Peyer's patch (tissue), 4 donors: ENCODE measurements around the gene RGS9BP.
"Not testable (repeated sequence)": the region's sequence is repeated elsewhere in the genome, so short reads cannot be mapped to it uniquely, and the experiment has no call there.

Experiments
- POLR2A ChIP-seq, 2 donors: fragments of 450-650 bp; IDR thresholded peaks; one replicate each; pipeline ENCODE4 v1.5.1; 2017; ENCODE audit warnings: antibody characterized with exemption in 2 of 2, mild to moderate bottlenecking in 2 of 2, moderate library complexity in 2 of 2
- TF ChIP-seq, protein P1 (sequence below), 6 experiments: fragments of 450-650 bp in 4 of 6; fragments of 200-600 bp in 2 of 6; sonication (generic) in 1 of 6; IDR thresholded peaks; one replicate each; pipeline ENCODE4 v1.5.1; 2017 to 2019; ENCODE audit warnings: antibody characterized with exemption in 6 of 6, mild to moderate bottlenecking in 3 of 6, moderate library complexity in 1 of 6

DNA sequence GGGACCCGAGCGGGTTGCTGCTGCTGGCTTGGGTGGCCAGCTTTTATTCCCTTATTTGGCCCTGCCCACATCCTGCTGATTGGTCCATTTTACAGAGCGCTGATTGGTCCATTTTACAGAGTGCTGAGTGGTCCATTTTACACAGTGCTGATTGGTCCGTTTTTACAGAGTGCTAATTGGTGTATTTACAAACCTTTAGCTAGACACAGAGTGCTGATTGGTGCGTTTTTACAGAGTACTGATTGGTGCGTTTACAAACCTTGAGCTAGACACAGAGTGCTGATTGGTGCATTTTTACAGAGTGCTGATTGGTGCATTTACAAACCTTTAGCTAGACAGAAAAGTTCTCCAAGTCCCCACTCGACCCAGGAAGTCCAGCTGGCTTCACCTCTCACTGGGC is 24.5 kb downstream of the RGS9BP start:
- TF ChIP-seq, protein P1, sequence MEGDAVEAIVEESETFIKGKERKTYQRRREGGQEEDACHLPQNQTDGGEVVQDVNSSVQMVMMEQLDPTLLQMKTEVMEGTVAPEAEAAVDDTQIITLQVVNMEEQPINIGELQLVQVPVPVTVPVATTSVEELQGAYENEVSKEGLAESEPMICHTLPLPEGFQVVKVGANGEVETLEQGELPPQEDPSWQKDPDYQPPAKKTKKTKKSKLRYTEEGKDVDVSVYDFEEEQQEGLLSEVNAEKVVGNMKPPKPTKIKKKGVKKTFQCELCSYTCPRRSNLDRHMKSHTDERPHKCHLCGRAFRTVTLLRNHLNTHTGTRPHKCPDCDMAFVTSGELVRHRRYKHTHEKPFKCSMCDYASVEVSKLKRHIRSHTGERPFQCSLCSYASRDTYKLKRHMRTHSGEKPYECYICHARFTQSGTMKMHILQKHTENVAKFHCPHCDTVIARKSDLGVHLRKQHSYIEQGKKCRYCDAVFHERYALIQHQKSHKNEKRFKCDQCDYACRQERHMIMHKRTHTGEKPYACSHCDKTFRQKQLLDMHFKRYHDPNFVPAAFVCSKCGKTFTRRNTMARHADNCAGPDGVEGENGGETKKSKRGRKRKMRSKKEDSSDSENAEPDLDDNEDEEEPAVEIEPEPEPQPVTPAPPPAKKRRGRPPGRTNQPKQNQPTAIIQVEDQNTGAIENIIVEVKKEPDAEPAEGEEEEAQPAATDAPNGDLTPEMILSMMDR (IDR thresholded peaks at IDR 0.05), result not testable (repeated sequence)
- TF ChIP-seq POLR2A (IDR thresholded peaks at IDR 0.05), result not testable (repeated sequence)
